HepG2 (cell line): ENCODE measurements around the gene SIRPA.

ENCODE experiments used
- ASH2L ChIP-seq: fragments of 300-600, 200-600 bp; sonication (generic); IDR thresholded peaks from 2 replicates; pipeline ENCODE4 v1.7.0; 2017; ENCODE audit warnings: low read depth, mild to moderate bottlenecking, moderate library complexity, mixed read lengths, low read length; ENCODE audit not compliant: insufficient read length
- ATF3 ChIP-seq: sonication (generic); formaldehyde crosslinking; IDR thresholded peaks from 2 replicates; pipeline ENCODE4 v1.4.0; 2020; ENCODE audit warnings: missing genetic modification reagents
- CTCF ChIP-seq: sonication (generic); formaldehyde crosslinking; IDR thresholded peaks from 2 replicates; pipeline ENCODE4 v1.5.0; 2020; ENCODE audit warnings: mild to moderate bottlenecking, missing genetic modification reagents, moderate library complexity
- REPIN1 ChIP-seq: sonication (generic); formaldehyde crosslinking; IDR thresholded peaks from 2 replicates; pipeline ENCODE4 v1.8.0; 2022; ENCODE audit warnings: missing genetic modification reagents, low read depth, mild to moderate bottlenecking, borderline replicate concordance
- RFX5 ChIP-seq: IDR thresholded peaks from 2 replicates; pipeline ENCODE4 v1.6.1; 2011; ENCODE audit warnings: low read depth, low read length, improper control_type of control experiment
- SIN3B ChIP-seq: fragments of 150-350 bp; IDR thresholded peaks from 2 replicates; pipeline ENCODE4 v1.6.1; 2014; ENCODE audit warnings: low read length
- ZNF644 ChIP-seq: IDR thresholded peaks from 2 replicates; pipeline ENCODE4 v1.6.1; 2016; ENCODE audit warnings: low read depth
- ZNF761 ChIP-seq: sonication (generic); formaldehyde crosslinking; conservative IDR thresholded peaks from 2 replicates; pipeline ENCODE4 v1.4.0; 2020; ENCODE audit warnings: mild to moderate bottlenecking, missing genetic modification reagents

- TF ChIP-seq ZNF644 (CRISPR knock-in tag): no peak
- no peak for TF ChIP-seq ASH2L
- TF ChIP-seq RFX5: no peak
- no peak for TF ChIP-seq ZNF761 (CRISPR knock-in tag)
- TF ChIP-seq CTCF (CRISPR knock-in tag): no peak
- TF ChIP-seq REPIN1: no peak
- no peak for TF ChIP-seq ATF3
- no peak for TF ChIP-seq SIN3B
Measured at GRCh38 chr20:1940581-1940980, 45.4 kb downstream of the SIRPA start.
